HG03565 (cell line): ENCODE data around the gene GPX7.

Source experiments
- ATAC-seq: cut with Tn5 transposase; IDR thresholded peaks from one replicate; pipeline ENCODE4 v1.9.1; 2021; ENCODE audit warnings: mild to moderate bottlenecking, moderate library complexity; ENCODE audit not compliant: unreplicated experiment

The GPX7 gene

DNA sequence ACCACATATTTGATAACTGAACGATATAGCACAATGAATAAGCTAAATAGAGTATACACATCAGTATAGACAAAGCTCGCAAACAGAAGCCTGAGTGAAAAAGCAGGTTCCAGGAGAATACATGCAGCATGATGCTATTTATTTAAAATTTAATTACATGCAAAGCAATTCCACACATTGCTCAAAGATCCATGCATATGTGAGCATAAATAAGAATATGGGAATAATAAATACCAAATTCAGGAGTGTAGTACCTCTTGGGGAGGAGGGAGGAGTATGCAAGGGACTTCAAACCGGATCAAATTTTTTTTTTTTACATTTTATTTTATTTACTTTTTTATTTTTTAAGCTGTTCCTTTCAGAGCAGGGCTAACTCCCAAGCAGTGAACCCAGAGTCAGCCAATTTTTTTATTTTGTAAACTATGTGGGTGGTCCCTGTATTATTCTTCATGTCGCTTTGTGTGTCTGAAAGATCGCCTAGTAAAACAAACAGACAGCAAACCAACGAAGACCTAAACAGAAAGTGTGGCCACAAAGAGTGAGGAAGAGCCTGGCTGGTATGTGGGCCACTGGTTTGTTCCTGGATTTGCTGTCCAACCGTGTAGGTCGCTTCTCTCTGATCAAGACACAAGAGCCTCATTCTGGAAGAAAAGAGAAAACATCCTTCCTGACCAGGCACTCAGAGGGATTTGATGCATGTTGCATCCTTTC lies 26.6 kb downstream of the GPX7 start:
- no peak for ATAC-seq

DNA sequence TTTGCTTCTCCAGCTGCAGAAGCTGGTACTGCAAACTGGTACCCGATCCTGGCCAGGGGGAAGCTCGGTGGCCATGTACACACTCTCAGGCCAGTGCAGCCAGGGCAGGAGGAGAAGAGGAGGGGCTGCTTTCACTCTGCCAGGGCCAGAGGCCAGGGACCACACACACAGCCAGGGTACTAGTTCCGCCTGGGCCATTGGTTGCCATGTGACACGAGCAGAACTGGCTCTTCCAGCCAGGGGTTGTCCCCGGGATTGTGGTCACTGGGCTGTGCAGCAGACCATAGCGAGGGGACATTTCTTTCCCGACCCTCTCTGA lies 27.1 kb downstream of the GPX7 start:
- no peak for ATAC-seq

DNA sequence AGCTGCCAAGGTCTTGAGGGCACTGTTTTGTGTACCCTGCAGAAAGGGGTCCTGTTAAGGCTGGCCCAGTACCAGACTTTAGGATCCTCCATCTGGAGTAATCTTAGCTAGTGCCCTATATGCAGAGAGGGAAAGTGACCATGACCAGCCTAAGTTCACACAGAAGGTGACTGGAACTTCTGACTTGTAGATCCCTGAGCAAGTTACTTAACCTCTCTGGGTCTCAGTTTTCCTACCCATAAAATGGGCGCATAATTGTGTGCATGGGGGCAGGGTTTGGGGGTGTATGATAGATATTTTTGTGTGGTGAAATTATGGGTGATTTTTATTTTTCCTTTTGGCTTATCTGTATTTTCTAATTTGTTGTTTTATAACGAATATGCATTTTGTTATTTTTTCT lies 27.5 kb downstream of the GPX7 start:
- ATAC-seq, result no peak

DNA sequence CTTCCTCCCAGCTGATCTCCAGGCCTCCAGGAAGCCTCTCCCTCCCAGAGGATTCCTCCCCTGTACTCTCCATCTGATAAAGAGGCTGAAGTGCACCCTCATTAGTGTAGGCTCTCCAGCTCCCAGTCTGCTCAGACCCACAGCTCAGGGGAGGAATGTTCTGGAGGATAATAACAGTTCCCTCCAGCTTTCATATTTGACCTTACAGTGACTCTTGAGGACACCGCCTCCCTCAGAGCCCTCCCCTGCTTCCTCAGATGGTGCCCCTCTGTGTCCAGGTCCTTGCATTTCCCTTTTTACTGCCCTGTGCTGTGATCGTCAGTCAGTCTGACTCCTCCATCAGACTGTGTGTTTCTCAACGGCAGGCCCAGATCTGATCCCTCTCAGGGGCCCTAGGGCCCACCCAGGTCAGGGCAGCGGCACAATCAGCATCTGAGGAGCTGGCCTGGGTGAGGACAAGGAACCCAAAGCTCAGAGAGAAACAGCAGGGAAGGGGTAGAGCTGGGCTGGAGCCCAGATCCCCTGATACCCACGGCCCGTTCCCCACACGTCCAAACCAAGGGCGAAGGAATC lies 29.7 kb downstream of the GPX7 start:
- ATAC-seq, result no peak

DNA sequence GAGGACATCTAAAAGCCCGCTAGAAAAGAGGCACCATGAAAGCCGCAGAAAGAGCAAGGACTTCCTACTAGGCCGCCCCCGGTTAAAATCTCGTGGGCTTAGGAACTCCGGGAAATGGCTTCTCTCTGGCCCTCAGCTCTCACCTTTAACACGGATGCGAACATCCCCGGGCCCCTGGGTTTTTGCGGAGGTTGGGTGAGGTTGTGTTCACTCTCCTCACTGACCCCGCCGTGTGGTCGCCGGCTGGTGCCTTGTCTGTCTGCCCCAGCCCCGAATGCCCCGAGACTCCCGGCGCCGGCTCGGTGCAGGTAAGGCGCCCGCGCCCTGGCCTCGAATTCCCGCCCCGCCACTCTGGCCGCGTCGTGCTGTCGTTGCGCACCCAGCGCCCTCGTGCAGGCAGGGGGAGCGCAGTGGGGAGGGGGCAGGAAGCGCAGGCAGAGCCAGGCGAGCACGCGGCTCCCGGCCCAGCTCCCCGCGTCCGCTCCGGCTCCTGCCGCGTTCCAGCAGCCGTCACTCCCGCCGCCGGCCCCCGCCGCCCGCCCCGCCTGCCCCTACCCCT lies 30.6 kb downstream of the GPX7 start, which contains the start of gene SHISAL2A:
TSS of gene SHISAL2A (plus strand) at position 437 of the 559 bp plus-strand sequence. CDS start 326 bp downstream, outside the sequence.
- no peak for ATAC-seq

DNA sequence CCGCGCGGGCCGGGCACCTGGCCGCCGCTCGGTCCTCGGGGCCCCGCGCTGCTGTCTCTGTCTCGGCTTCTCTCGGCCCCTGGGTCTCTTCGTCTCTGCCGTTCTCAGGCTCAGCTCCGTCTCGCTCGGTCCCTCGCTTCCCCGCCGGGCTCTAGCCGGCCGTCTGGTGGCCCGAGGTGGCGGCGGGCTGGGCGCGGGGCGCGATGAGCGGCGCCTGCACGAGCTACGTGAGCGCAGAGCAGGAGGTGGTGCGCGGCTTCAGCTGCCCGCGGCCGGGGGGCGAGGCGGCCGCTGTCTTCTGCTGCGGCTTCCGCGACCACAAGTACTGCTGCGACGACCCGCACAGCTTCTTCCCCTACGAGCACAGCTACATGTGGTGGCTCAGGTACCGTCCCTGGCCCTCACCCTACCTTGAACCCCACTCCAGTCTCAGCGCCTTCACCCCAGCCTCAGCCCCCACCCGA lies 31.2 kb downstream of the GPX7 start:
- ATAC-seq, result no peak

DNA sequence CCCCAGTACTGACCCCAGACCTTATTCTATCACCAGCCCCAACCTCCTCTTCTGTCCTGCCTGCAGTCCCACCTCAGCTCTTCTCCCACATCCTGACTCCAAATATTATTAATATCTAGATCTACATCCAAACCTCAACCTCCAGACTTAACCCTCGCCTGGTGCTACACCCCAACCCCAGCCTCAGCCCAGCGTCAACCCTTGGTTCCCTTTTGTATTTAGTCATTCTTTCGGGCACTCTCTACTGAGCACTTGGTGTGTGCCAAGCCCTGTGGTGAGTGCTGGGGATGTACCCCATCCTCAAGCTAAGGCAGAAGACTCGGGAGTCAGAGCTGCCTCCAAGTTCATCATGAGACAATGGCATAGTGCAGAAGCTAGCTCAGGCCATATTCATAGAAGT lies 31.9 kb downstream of the GPX7 start:
- no peak for ATAC-seq

DNA sequence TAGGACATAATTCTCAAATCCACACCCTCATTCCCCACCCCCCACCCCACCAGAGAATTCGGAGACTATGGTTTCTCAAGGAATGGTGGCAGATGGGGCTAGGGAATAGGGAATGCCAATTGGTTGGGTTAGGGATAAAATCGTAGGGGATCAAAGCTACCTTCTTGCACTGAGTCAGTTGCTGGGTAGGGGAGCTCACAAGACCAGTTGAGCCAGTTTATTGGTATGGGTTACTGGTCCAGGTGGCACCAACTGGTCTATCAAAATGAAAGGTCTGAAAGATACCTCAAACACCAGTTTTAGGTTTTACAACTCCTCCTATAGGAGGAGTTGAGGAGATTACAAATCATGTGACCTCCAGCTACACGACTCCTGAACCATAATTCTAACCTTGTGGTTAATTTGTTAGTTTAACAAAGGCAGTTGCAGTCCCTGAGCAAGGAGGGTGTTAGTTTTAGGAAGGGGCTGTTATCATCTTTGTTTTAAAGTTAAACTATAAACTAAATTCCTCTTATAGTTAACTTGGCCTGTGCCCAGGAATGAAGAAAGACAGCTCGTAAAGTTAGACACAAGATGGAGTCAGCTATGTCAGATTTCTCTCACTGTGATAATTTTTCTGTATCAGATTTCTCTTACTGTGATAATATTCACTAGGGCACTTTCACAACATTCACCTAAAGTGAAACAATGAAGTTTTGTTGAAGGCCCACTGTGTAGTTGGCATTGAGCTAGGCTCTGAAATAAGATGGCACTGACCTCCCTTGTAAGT lies 33.3 kb downstream of the GPX7 start:
- no peak for ATAC-seq

DNA sequence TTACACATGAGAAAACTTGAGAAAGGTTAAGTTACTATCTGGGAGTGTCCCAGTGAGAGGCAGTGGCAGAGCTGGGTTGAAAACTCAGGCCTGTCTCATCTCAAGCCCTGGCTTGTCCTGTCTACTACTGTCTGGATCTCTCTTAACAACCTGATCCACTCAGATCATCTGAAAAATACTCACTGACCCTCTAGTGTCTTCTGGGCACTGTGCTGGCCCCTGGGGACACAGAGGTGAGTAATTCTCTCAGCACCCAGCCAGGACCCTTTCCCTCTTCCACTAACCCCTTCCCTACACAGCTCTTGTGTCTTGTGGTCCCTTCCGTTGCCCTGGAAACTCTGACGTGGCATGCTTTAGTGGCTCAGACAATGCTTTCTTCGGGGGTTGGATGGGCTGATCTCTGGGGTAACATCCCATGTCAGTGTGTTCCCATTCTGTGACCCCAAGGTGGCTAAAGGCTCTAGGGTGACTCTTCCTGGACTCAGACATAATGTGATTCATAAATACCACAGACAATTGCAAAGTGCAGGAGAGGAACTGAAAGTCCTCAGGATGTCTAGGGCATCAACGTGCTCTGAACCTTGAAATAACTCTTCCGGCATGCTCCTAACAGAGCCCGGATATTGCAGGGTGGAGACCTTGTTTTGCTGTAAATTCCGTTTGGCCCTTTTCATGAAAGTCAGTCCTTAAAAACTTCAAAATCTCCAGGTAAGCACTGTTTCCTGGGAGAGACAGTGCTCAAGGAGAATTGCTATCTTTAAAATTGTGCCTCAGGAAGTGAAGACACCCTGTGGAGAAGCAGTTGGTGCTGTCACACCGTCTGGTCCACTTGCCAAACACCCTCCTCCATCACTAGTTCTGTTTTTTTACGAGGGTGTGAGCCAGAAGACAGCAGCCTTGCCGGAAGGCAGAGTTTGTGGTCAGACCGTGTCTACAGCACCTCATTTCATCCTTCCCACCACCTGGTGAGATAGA lies 34.8 kb downstream of the GPX7 start:
- peak; percentile 60 for ATAC-seq

DNA sequence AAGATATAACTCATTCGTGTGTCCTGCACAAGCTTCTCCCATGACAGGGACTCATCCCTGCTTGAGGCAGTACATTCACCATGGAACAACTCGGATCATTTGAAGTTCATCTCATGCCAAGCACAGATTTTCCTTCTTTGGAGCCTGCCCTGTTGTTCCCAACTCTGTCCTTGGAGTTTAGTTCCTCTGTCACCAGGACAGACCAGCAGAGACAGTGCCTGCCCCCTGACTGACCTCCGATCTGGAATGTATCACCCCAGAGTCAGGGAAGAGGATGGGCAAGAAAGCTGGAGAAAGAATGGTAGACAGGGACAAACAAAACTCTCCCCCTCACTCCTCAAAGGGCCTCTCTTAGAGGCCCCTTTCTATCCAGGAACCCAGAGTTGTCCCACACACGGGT lies 35.8 kb downstream of the GPX7 start:
- no peak for ATAC-seq

DNA sequence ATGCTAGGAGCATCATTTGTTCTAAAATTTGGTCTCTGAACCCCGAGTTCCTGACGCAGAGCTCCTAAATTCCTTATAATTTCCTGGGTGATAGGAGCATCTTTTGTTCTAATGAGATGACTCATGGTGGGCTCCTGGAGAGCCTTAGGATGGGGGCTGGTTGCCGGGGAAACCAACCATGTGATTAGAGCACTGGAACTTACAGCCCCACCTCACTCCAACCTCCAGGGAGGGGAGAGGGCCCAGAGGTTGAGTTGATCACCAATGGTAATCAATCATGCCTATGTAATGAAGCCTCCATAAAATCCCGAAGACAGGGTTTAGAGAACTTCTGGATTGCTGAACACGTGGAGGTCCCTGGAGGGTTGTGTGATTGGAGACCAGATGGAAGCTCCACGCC lies 38.5 kb downstream of the GPX7 start:
- no peak for ATAC-seq

DNA sequence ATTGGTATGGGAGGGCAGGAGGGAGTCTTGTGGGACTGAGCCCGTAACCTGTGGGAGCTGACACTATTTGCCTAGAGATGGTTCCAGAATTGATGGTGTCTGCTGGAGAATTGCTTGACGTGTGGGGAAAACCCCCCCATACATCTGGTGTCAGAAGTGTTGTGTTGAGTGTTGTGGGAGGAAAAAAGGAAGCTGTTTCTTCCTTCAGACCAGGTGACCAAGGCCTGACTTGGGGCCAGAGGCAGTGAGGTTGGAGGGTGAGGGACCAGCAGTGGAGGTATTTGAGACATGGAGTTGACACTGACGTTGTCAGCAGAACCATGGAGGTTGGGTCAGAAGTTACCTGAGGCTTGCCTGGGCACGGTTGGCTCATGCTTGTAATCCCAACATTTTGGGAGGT lies 39.1 kb downstream of the GPX7 start:
- no peak for ATAC-seq

DNA sequence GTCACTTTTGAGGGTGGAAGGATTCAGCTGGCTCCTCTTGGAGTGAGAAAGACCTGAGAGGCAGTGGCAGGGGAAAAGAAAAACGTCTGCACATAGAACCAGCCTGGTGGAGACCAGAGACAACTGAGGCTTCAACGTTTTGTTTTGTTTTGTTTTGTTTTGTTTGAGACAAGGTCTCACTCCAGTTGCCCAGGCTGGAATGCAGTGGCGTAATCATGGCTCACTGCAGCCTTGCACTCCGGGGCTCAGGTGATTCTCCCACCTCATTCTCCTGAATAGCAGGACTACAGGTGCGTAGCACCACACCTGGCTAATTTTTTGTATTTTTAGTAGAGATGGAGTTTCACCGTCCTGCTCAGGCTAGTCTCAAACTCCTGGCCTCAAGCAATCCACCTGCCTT lies 43.1 kb downstream of the GPX7 start:
- no peak for ATAC-seq

DNA sequence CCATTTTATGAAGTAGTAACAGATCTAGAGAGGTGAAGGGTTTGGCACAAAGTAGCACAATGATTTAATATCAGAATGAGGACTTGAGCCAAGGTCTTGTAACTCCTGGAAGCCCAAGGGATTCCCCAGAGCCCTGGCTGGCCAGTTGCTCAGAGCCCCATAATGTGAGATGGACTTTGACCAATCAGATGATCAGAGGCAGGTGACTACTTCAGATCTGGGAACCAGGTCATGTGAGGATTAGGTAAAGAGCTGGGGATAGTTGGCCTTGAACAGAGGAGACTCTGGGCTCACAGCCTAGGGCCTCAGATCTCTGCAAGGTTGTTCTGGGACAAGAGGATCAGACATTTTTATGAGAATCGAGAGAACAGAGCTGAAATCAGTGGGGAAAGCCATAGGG lies 49.7 kb downstream of the GPX7 start:
- no peak for ATAC-seq

DNA sequence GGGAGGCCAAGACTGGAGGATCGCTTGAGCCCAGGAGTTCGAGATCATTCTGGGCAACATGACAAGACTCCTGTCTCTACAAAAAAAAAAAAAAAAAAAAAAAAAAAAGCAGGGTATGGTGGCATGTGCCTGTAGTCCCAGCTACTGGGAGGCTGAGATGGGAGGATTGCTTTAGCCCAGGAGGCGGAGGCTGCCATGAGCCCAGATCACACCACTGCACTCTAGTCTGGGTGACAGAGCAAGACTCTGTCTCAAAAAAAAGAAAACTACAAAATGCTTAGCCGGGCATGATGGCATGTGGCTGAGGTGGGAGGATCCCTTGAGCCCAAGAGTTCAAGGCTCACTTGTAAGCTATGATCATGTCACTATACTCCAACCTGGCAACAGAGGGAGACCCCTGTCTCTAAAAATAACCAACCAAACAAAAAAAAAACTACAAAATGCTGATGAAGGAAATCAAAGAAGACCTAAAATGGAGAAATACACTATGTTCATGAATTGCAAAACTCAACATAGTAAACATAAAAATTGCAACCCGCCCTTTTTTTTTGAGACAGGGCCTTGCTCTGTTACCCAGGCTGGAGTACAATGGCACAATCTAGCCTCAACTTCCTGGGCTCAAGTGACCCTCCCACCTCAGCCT lies 51.2 kb downstream of the GPX7 start:
- no peak for ATAC-seq

DNA sequence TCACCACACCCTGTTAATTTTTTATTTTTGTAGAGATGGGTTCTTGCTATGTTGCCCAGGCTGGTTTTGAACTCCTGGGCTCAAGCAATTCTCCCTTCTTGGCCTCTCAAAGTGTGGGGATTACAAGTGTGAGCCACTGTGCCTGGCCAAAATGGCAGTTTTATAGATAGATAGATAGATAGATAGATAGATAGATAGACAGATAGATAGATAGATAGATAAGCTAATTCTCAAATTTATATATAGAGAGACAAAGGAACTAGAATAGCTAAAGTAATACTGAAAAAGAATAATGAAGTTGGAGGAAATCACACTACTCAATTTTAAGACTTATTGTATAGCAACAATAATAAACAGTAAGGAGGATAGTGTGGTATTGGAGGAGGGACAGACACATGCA lies 51.9 kb downstream of the GPX7 start:
- no peak for ATAC-seq

DNA sequence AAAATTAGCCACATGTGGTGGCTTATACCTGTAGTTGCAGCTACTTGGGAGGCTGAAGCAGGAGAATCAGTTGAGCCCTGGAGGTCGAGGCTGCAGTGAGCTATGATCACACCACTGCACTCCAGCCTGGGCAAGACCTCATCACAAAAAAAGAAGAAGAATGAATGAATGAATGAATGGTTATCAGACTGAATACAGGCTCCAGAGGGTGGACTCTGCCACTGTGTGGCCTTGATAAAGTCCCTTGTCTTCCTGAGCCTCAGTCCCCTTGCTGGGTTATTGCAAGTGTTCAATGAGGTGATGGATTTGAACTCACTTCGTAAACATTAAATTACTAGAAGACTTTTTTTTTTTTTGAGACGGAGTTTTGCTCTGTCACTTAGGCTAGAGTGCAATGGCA lies 55.5 kb downstream of the GPX7 start:
- no peak for ATAC-seq
